ENCODE data around the gene TGFBR2. TPM values are rescaled to one million over a fixed set of nuclear protein-coding genes. Genes with fewer than 3 reads are reported as not detected.
A peak's percentile ranks its signal among the peaks of the same experiment; 100 is the strongest.

The TGFBR2 gene
- total RNA-seq, 1 experiment from 2014 or later, result 45.9 TPM

GRCh38 chr3:30662836-30663235, 56.4 kb downstream of the TGFBR2 start:
- ATAC-seq, result no peak
- in situ Hi-C loops (cut with HindIII; ENCODE audit: low pct_unique_long_range_greater_than_20kb, low sequenced_read_pairs) (no loop called here), intact Hi-C loops (cut with micrococcal nuclease; ENCODE audit: unreplicated experiment) (no loop called here)
- BruUV-seq (replicated peaks), result no TSS peak
- Histone ChIP-seq H3K27ac (ENCODE audit: low read length) (peak overlapping the region; percentile 21; the same call in 1 of the 2 replicates), H3K36me3 (ENCODE audit: control insufficient read depth, insufficient read depth, low read length) (peaks cover 3% of the 10 kb centered on the region; the same call in 1 of the 2 replicates), H3K27me3 (ENCODE audit: control insufficient read depth, insufficient read depth, low read length) (no peaks in the 10 kb centered on the region), H3K4me1 (ENCODE audit: control insufficient read depth, insufficient read depth, low read length) (peaks cover 36% of the 10 kb centered on the region), H3K9me3 (ENCODE audit: control insufficient read depth, insufficient read depth, low read depth, low read length) (no peaks in the 10 kb centered on the region), H3K4me3 (ENCODE audit: low read depth in 2 of 2, low read length in 2 of 2) (no peak overlapping the region)
- POLR2A ChIA-PET, result no interaction called here
- DNase-seq (ENCODE audit: low read depth, low spot score), result no peak
- CTCF ChIA-PET, result no interaction called here
- no peak for TF ChIP-seq TCF7L2 (IDR thresholded peaks at IDR 0.05; ENCODE audit: low read depth, low read length)
- TF ChIP-seq, protein P1, sequence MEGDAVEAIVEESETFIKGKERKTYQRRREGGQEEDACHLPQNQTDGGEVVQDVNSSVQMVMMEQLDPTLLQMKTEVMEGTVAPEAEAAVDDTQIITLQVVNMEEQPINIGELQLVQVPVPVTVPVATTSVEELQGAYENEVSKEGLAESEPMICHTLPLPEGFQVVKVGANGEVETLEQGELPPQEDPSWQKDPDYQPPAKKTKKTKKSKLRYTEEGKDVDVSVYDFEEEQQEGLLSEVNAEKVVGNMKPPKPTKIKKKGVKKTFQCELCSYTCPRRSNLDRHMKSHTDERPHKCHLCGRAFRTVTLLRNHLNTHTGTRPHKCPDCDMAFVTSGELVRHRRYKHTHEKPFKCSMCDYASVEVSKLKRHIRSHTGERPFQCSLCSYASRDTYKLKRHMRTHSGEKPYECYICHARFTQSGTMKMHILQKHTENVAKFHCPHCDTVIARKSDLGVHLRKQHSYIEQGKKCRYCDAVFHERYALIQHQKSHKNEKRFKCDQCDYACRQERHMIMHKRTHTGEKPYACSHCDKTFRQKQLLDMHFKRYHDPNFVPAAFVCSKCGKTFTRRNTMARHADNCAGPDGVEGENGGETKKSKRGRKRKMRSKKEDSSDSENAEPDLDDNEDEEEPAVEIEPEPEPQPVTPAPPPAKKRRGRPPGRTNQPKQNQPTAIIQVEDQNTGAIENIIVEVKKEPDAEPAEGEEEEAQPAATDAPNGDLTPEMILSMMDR (IDR thresholded peaks at IDR 0.05), result no peak
- TF ChIP-seq POLR2AphosphoS5 (IDR thresholded peaks at IDR 0.05; ENCODE audit: low read depth, low read length), result no peak
- no peak for TF ChIP-seq SIN3A (IDR thresholded peaks at IDR 0.05; ENCODE audit: borderline replicate concordance, insufficient read depth, low read depth, low read length)
- TF ChIP-seq, protein P2, sequence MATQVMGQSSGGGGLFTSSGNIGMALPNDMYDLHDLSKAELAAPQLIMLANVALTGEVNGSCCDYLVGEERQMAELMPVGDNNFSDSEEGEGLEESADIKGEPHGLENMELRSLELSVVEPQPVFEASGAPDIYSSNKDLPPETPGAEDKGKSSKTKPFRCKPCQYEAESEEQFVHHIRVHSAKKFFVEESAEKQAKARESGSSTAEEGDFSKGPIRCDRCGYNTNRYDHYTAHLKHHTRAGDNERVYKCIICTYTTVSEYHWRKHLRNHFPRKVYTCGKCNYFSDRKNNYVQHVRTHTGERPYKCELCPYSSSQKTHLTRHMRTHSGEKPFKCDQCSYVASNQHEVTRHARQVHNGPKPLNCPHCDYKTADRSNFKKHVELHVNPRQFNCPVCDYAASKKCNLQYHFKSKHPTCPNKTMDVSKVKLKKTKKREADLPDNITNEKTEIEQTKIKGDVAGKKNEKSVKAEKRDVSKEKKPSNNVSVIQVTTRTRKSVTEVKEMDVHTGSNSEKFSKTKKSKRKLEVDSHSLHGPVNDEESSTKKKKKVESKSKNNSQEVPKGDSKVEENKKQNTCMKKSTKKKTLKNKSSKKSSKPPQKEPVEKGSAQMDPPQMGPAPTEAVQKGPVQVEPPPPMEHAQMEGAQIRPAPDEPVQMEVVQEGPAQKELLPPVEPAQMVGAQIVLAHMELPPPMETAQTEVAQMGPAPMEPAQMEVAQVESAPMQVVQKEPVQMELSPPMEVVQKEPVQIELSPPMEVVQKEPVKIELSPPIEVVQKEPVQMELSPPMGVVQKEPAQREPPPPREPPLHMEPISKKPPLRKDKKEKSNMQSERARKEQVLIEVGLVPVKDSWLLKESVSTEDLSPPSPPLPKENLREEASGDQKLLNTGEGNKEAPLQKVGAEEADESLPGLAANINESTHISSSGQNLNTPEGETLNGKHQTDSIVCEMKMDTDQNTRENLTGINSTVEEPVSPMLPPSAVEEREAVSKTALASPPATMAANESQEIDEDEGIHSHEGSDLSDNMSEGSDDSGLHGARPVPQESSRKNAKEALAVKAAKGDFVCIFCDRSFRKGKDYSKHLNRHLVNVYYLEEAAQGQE (IDR thresholded peaks at IDR 0.05; ENCODE audit: insufficient read depth in 1 of 2, low read depth in 2 of 2, low read length in 1 of 2), result no peak

- intact Hi-C loops (cut with micrococcal nuclease; ENCODE audit: unreplicated experiment) (no loop called here), in situ Hi-C loops (cut with HindIII; ENCODE audit: low pct_unique_long_range_greater_than_20kb, low sequenced_read_pairs) (no loop called here)
- Histone ChIP-seq H3K27ac (ENCODE audit: low read length) (no peak overlapping the region), H3K27me3 (ENCODE audit: control insufficient read depth, insufficient read depth, low read length) (no peaks in the 10 kb centered on the region), H3K36me3 (ENCODE audit: control insufficient read depth, insufficient read depth, low read length) (peaks cover 3% of the 10 kb centered on the region; the same call in 1 of the 2 replicates), H3K9me3 (ENCODE audit: control insufficient read depth, insufficient read depth, low read depth, low read length) (no peaks in the 10 kb centered on the region), H3K4me3 (ENCODE audit: low read depth in 2 of 2, low read length in 2 of 2) (no peak overlapping the region), H3K4me1 (ENCODE audit: control insufficient read depth, insufficient read depth, low read length) (peaks cover 27% of the 10 kb centered on the region)
- CTCF ChIA-PET, result no interaction called here
- POLR2A ChIA-PET, result no interaction called here
- BruUV-seq (replicated peaks), result no TSS peak
- TF ChIP-seq SIN3A (IDR thresholded peaks at IDR 0.05; ENCODE audit: borderline replicate concordance, insufficient read depth, low read depth, low read length), result no peak
- no peak for TF ChIP-seq POLR2AphosphoS5 (IDR thresholded peaks at IDR 0.05; ENCODE audit: low read depth, low read length)
- TF ChIP-seq, protein P2 (IDR thresholded peaks at IDR 0.05; ENCODE audit: insufficient read depth in 1 of 2, low read depth in 2 of 2, low read length in 1 of 2), result no peak
- TF ChIP-seq, protein P1 (IDR thresholded peaks at IDR 0.05), result no peak
- no peak for DNase-seq (ENCODE audit: low read depth, low spot score)
- ATAC-seq, result no peak
Measured at GRCh38 chr3:30663533-30664241, 57.3 kb downstream of the TGFBR2 start.

Measured in Panc1 (cell line).